HCT116 (cell line): ENCODE measurements around the gene KCNK13. TPM values are rescaled to one million over a fixed set of nuclear protein-coding genes. Genes with fewer than 3 reads are reported as not detected.

ENCODE experiments used
- ATAC-seq: fragments of 200-7000 bp; cut with Tn5 transposase; 2 replicates; pipeline ENCODE4 v1.9.1; 2020; ENCODE audit warnings: mild to moderate bottlenecking, moderate library complexity
- BruUV-seq: library from RNA; stranded (reverse); fragments of 400-500 nt; replicated peaks from 2 replicates; lab custom pipeline; 2021; lab: Mats Ljungman, UMichigan
- CTCF ChIA-PET: fragments of 300-600 bp; sonication (Branson Sonifier 250); formaldehyde crosslinking; loops from one replicate; lab custom pipeline; 2021; ENCODE audit warnings: antibody characterized with exemption; lab: Charles Lee
- POLR2A ChIA-PET: fragments of 300-600, 350-600 bp; sonication (Branson Sonifier 250); formaldehyde crosslinking; loops from one replicate; lab custom pipeline; 2021; ENCODE audit warnings: antibody characterized with exemption; lab: Charles Lee
- RAD21 ChIA-PET, 2 experiments: fragments of 300-600 bp; sonication (Branson Sonifier 250); formaldehyde crosslinking; loops; one replicate each; lab custom pipeline; 2023; ENCODE audit warnings: low total read pairs in 2 of 2; ENCODE audit not compliant: uncharacterized antibody in 2 of 2, unreplicated experiment in 2 of 2, low non-redundant PET in 1 of 2; lab: Charles Lee
- DNase-seq: peaks from one replicate; pipeline ENCODE4 v3.0.0-alpha.2; 2010; ENCODE audit warnings: low read depth, low spot score
- H2AFZ ChIP-seq: fragments of 200-600 bp; shearing (Covaris generic), sonication (generic); 2 replicates; pipeline ENCODE4 v1.6.1; 2017; ENCODE audit warnings: low read depth, mixed run types, mixed read lengths, antibody characterized with exemption, low read length; ENCODE audit not compliant: poor library complexity, severe bottlenecking
- H3K27ac ChIP-seq: 2 replicates; pipeline ENCODE4 v1.5.1; 2012; ENCODE audit warnings: low read depth, low read length
- H3K27me3 ChIP-seq: fragments of 200-600 bp; sonication (generic); 2 replicates; pipeline ENCODE4 v1.6.1; 2016; ENCODE audit warnings: mixed run types, low read length, mixed read lengths; ENCODE audit not compliant: insufficient read depth
- H3K36me3 ChIP-seq, 2 experiments: fragments of 200-500 bp in 1 of 2; fragments of 200-600 bp in 1 of 2; sonication (Bioruptor generic) in 1 of 2; sonication (generic) in 1 of 2; 2 replicates each; pipeline versions ENCODE4 v1.5.1 to v1.6.1; 2014 to 2016; ENCODE audit warnings: low read length in 2 of 2, inconsistent platforms in 1 of 2, mixed read lengths in 1 of 2, mixed run types in 1 of 2; ENCODE audit not compliant: insufficient read depth in 2 of 2, control insufficient read depth in 1 of 2
- H3K4me1 ChIP-seq, 2 experiments: fragments of 200-600 bp in 1 of 2; sonication (generic) in 1 of 2; 2 replicates each; pipeline versions ENCODE4 v1.5.1 to v1.6.1; 2012 to 2017; ENCODE audit warnings: low read length in 2 of 2, inconsistent platforms in 1 of 2, mild to moderate bottlenecking in 1 of 2, mixed read lengths in 1 of 2, mixed run types in 1 of 2, moderate library complexity in 1 of 2; ENCODE audit not compliant: insufficient read depth in 2 of 2, control insufficient read depth in 1 of 2
- H3K4me2 ChIP-seq: fragments of 200-600 bp; sonication (generic); 2 replicates; pipeline ENCODE4 v1.6.1; 2017; ENCODE audit warnings: mixed run types, low read length, mixed read lengths
- H3K4me3 ChIP-seq, 2 experiments: fragments of 200-600 bp in 1 of 2; sonication (generic) in 1 of 2; replicated peaks in 1 of 2; 2 replicates each; pipeline ENCODE4 v1.5.1; 2011 to 2016; ENCODE audit warnings: low read length in 2 of 2, control low read depth in 1 of 2, low read depth in 1 of 2, mild to moderate bottlenecking in 1 of 2, mixed read lengths in 1 of 2, mixed run types in 1 of 2
- H3K79me2 ChIP-seq: fragments of 200-600 bp; sonication (generic); 2 replicates; pipeline ENCODE4 v1.6.1; 2017; ENCODE audit warnings: mild to moderate bottlenecking, mixed run types, low read length, moderate library complexity, mixed read lengths; ENCODE audit not compliant: insufficient read depth
- H3K9ac ChIP-seq: fragments of 200-600 bp; sonication (generic); 2 replicates; pipeline ENCODE4 v1.6.1; 2016; ENCODE audit warnings: low read length, mixed read lengths
- H3K9me2 ChIP-seq: fragments of 200-600 bp; sonication (generic), shearing (Covaris generic); 2 replicates; pipeline ENCODE4 v1.6.1; 2017; ENCODE audit warnings: mixed run types, mild to moderate bottlenecking, moderate library complexity; ENCODE audit not compliant: insufficient read depth
- H3K9me3 ChIP-seq, 2 experiments: fragments of 200-500 bp in 1 of 2; fragments of 200-600 bp in 1 of 2; sonication (Bioruptor generic) in 1 of 2; sonication (generic) in 1 of 2; 2 replicates each; pipeline ENCODE4 v1.6.1; 2014 to 2017; ENCODE audit warnings: low read length in 2 of 2, mixed read lengths in 2 of 2, inconsistent platforms in 1 of 2, low read depth in 1 of 2, mild to moderate bottlenecking in 1 of 2, mixed run types in 1 of 2, moderate library complexity in 1 of 2; ENCODE audit not compliant: control insufficient read depth in 1 of 2, insufficient read depth in 1 of 2
- H4K20me1 ChIP-seq: fragments of 200-600 bp; sonication (generic), shearing (Covaris generic); 2 replicates; pipeline ENCODE4 v1.6.1; 2017; ENCODE audit warnings: mixed run types, mild to moderate bottlenecking, moderate library complexity; ENCODE audit not compliant: insufficient read depth
- CEBPB ChIP-seq: IDR thresholded peaks from 2 replicates; pipeline ENCODE4 v1.6.1; 2012; ENCODE audit warnings: low read depth
- EGR1 ChIP-seq: IDR thresholded peaks from 2 replicates; pipeline ENCODE4 v1.6.1; 2012; ENCODE audit warnings: low read depth
- ELF1 ChIP-seq: IDR thresholded peaks from 2 replicates; pipeline ENCODE4 v1.6.1; 2012; ENCODE audit warnings: low read depth, borderline replicate concordance
- FOSL1 ChIP-seq: IDR thresholded peaks from 2 replicates; pipeline ENCODE4 v1.6.1; 2012; ENCODE audit warnings: low read depth
- MAX ChIP-seq: IDR thresholded peaks from 2 replicates; pipeline ENCODE4 v1.6.1; 2012
- POLR2A ChIP-seq: IDR thresholded peaks from 2 replicates; pipeline ENCODE4 v1.7.0; 2011; ENCODE audit warnings: borderline replicate concordance; ENCODE audit not compliant: insufficient read depth, insufficient read length; ENCODE audit errors: extremely low read depth
- POLR2AphosphoS5 ChIP-seq: IDR thresholded peaks from 2 replicates; pipeline ENCODE4 v1.6.1; 2011; ENCODE audit warnings: mild to moderate bottlenecking, low read depth, low read length, moderate library complexity
- REST ChIP-seq: IDR thresholded peaks from 2 replicates; pipeline ENCODE4 v1.6.1; 2012; ENCODE audit warnings: low read depth
- SIN3A ChIP-seq: IDR thresholded peaks from 2 replicates; pipeline ENCODE4 v1.6.1; 2012; ENCODE audit warnings: low read depth
- SRF ChIP-seq: IDR thresholded peaks from 2 replicates; pipeline ENCODE4 v1.6.1; 2012; ENCODE audit warnings: low read depth
- TCF7L2 ChIP-seq: IDR thresholded peaks from 2 replicates; pipeline ENCODE4 v1.7.0; 2011; ENCODE audit warnings: borderline replicate concordance, inconsistent platforms; ENCODE audit not compliant: insufficient read depth, insufficient read length; ENCODE audit errors: extremely low read depth
- YY1 ChIP-seq: IDR thresholded peaks from 2 replicates; pipeline ENCODE4 v1.6.1; 2011; ENCODE audit warnings: low read length, low read depth, moderate library complexity, mild to moderate bottlenecking; ENCODE audit not compliant: insufficient replicate concordance; ENCODE audit errors: extremely low read depth
- ZFX ChIP-seq: fragments of 450-650 bp; IDR thresholded peaks from 2 replicates; pipeline ENCODE4 v1.6.1; 2017
- ZNF274 ChIP-seq: fragments of 200-500 bp; sonication (Bioruptor generic); IDR thresholded peaks from 2 replicates; pipeline ENCODE4 v1.6.1; 2014; ENCODE audit warnings: mild to moderate bottlenecking, low read depth, low read length, inconsistent platforms
- intact Hi-C: fragments of 100-400 bp; cut with micrococcal nuclease; formaldehyde crosslinking; loops from 2 replicates; pipeline ENCODE4 v1.10.0; 2022
- total RNA-seq: library from RNA; stranded (reverse); gene quantifications from one replicate; pipeline ENCODE4 v1.2.1, GENCODE V29; 2021; ENCODE audit not compliant: unreplicated experiment

The KCNK13 gene
- total RNA-seq, 1 experiment from 2014 or later = 2.2 TPM

- DNase-seq (no peak), ATAC-seq (no peak)
- H3K4me2 ChIP-seq = no peak overlapping the region
- TF ChIP-seq YY1 (no peak), FOSL1 (no peak), SIN3A (no peak), POLR2A (no peak)
- TF ChIP-seq, all 23 proteins: peak for 0
- Histone ChIP-seq H4K20me1 (no peaks in the 10 kb centered on the region), H3K27ac (no peak overlapping the region), H3K9me3 (no peaks in the 10 kb centered on the region), H3K9me2 (no peaks in the 10 kb centered on the region), H3K4me3 (no peak overlapping the region), H3K27me3 (no peaks in the 10 kb centered on the region), H3K36me3 (no peaks in the 10 kb centered on the region), H3K79me2 (no peaks in the 10 kb centered on the region), H3K4me1 (peaks cover 0 to 16% of the 10 kb centered on the region in 2 experiments; a peak in 2 of 4 replicates), H3K9ac (no peak overlapping the region), H2AFZ (no peak overlapping the region)
- intact Hi-C loops = no loop called here
- POLR2A ChIA-PET = no interaction called here
- CTCF ChIA-PET = interaction anchor here (1.3 kb wide), 1 partner anchor 173 kb away, joined by 3 read pairs; no protein-coding TSS in a partner anchor
- BruUV-seq = no TSS peak
- RAD21 ChIA-PET = no interaction called here
Observed at GRCh38 chr14:90062127-90062794, 467 bp downstream of the KCNK13 start.

- H3K27ac ChIP-seq = no peak overlapping the region
- H3K4me2 ChIP-seq = no peak overlapping the region
- ChIA-PET CTCF (interaction anchor here (1.3 kb wide), 1 partner anchor 172 kb away, joined by 3 read pairs; no protein-coding TSS in a partner anchor), RAD21 (no interaction called here), POLR2A (no interaction called here)
- H3K4me3 ChIP-seq = no peak overlapping the region
- no peak for ATAC-seq
- BruUV-seq = no TSS peak
- no peaks in the 10 kb centered on the region for H3K36me3 ChIP-seq
- intact Hi-C loops = no loop called here
- H3K9ac ChIP-seq = no peak overlapping the region
- H3K27me3 ChIP-seq = no peaks in the 10 kb centered on the region
- H3K79me2 ChIP-seq = no peaks in the 10 kb centered on the region
- H3K9me3 ChIP-seq = no peaks in the 10 kb centered on the region
- H3K4me1 ChIP-seq = peaks cover 0 to 16% of the 10 kb centered on the region in 2 experiments; a peak in 2 of 4 replicates
- H3K9me2 ChIP-seq = no peaks in the 10 kb centered on the region
- no peak overlapping the region for H2AFZ ChIP-seq
- no peaks in the 10 kb centered on the region for H4K20me1 ChIP-seq
- DNase-seq = no peak
- TF ChIP-seq TCF7L2 (no peak), EGR1 (no peak), ZFX (no peak), REST (no peak), CEBPB (no peak), MAX (no peak), ZNF274 (no peak), ELF1 (no peak), POLR2AphosphoS5 (no peak), SRF (no peak)
Observed at GRCh38 chr14:90062822-90063539, 1.2 kb downstream of the KCNK13 start.
